Thoracic aorta (tissue), 2 donors: ENCODE results near the gene ARHGAP10. TPM values are rescaled to one million over a fixed set of nuclear protein-coding genes. Genes with fewer than 3 reads are reported as not detected.

Experiments used
- ATAC-seq: fragments of 150-250 bp; one replicate; pipeline ENCODE4 v1.8.0; 2017; ENCODE audit warnings: low read depth; ENCODE audit not compliant: insufficient number of reproducible peaks, low FRiP score
- DNase-seq: peaks from one replicate; pipeline ENCODE4 v3.0.0-alpha.2; 2020; ENCODE audit warnings: low spot score
- H3K27ac ChIP-seq, 2 donors: fragments of 200-600 bp; sonication (generic); 1 replicate in 1 of 2; 2 replicates in 1 of 2; pipeline ENCODE4 v1.5.1; 2016; ENCODE audit warnings: mild to moderate bottlenecking in 2 of 2, moderate library complexity in 2 of 2
- H3K27me3 ChIP-seq: fragments of 200-600 bp; sonication (generic); replicated peaks from 2 replicates; pipeline ENCODE4 v1.6.0; 2016; ENCODE audit warnings: mild to moderate bottlenecking; ENCODE audit not compliant: insufficient read depth
- H3K36me3 ChIP-seq: fragments of 200-600 bp; sonication (generic); one replicate; pipeline ENCODE4 v1.5.1; 2016
- H3K4me1 ChIP-seq, 2 donors: fragments of 200-600 bp; sonication (generic); 1 replicate in 1 of 2; 2 replicates in 1 of 2; pipeline versions ENCODE4 v1.5.1 to v1.6.0; 2016; ENCODE audit warnings: low read depth in 2 of 2, mild to moderate bottlenecking in 1 of 2; ENCODE audit not compliant: control insufficient read depth in 1 of 2
- H3K4me3 ChIP-seq: fragments of 200-600 bp; sonication (generic); 2 replicates; pipeline ENCODE4 v1.5.1; 2016; ENCODE audit warnings: mild to moderate bottlenecking
- H3K9me3 ChIP-seq: fragments of 200-600 bp; sonication (generic); 2 replicates; pipeline ENCODE4 v1.5.1; 2016
- CTCF ChIP-seq: fragments of 200-600 bp; sonication (generic); IDR thresholded peaks from one replicate; pipeline ENCODE4 v1.5.1; 2019; ENCODE audit warnings: antibody characterized with exemption
- total RNA-seq, 2 donors: library from RNA; depleted of rRNA; stranded (reverse); fragments of >200 nt; gene quantifications; one replicate each; pipeline versions ENCODE4 v1.1.0 to v1.2.3, GENCODE V29; 2016

The ARHGAP10 gene
- total RNA-seq, 2 donors from 2014 or later: 195 to 211 TPM

DNA sequence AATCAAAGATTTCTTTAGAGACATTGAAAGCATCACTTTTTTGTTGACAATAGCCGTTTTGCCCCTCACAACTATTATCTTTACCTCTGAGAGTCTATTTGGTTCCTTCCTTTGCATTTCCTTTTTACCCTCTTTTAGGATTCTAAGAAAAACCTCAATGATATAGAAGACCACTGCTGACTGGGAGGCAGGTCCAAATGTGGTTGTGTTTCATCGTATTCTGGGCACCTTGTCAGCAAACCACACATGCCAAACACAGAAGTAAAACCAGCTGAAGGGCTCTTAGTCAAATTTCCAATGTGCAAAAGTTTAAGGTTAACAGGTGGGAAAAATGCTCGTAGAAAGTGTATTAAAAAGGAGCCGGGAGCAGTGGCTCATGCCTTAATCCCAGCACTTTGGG, 42.8 kb upstream of the ARHGAP10 start:
- H3K4me3 ChIP-seq: no peak overlapping the region
- ATAC-seq: no peak
- H3K27me3 ChIP-seq: no peaks in the 10 kb centered on the region
- no peak overlapping the region for H3K27ac ChIP-seq
- H3K36me3 ChIP-seq: no peaks in the 10 kb centered on the region
- DNase-seq: no peak
- no peaks in the 10 kb centered on the region for H3K4me1 ChIP-seq
- TF ChIP-seq CTCF: no peak
- no peaks in the 10 kb centered on the region for H3K9me3 ChIP-seq

DNA sequence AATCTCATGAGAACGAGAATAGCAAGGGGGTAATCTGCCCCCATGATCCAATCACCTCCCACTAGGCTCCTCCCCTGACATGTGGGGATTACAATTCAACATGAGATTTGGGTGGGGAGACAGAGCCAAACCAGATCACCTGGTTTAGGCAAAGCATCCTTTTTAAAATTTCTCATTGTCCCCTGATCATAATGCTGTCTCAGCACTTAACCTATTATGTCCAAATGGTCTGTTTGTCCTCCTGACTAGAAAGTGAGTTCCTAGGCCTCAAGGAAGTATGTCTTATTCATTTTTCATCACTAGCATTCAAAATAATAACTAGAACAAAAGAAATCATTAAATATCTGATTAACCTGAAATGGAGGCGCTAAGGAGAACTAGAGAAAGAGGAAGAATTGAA, 40.1 kb upstream of the ARHGAP10 start:
- no peak overlapping the region for H3K4me3 ChIP-seq
- H3K27ac ChIP-seq: no peak overlapping the region
- no peaks in the 10 kb centered on the region for H3K4me1 ChIP-seq
- DNase-seq (no peak), ATAC-seq (no peak)
- no peaks in the 10 kb centered on the region for H3K27me3 ChIP-seq
- no peaks in the 10 kb centered on the region for H3K9me3 ChIP-seq
- H3K36me3 ChIP-seq: no peaks in the 10 kb centered on the region
- no peak for TF ChIP-seq CTCF

GRCh38 chr4:147693218-147693617, 38.7 kb upstream of the ARHGAP10 start:
- ATAC-seq (no peak), DNase-seq (no peak)
- no peaks in the 10 kb centered on the region for H3K36me3 ChIP-seq
- no peaks in the 10 kb centered on the region for H3K4me1 ChIP-seq
- no peaks in the 10 kb centered on the region for H3K27me3 ChIP-seq
- H3K27ac ChIP-seq: no peak overlapping the region
- no peak overlapping the region for H3K4me3 ChIP-seq
- H3K9me3 ChIP-seq: no peaks in the 10 kb centered on the region
- TF ChIP-seq CTCF: no peak

GRCh38 chr4:147696866-147697265, 35.0 kb upstream of the ARHGAP10 start:
- no peak for DNase-seq
- Histone ChIP-seq H3K4me1 (no peaks in the 10 kb centered on the region), H3K4me3 (no peak overlapping the region), H3K9me3 (peaks cover 5% of the 10 kb centered on the region), H3K27ac (no peak overlapping the region), H3K36me3 (no peaks in the 10 kb centered on the region), H3K27me3 (no peaks in the 10 kb centered on the region)
- ATAC-seq: no peak
- no peak for TF ChIP-seq CTCF

- no peaks in the 10 kb centered on the region for H3K27me3 ChIP-seq
- H3K27ac ChIP-seq: no peak overlapping the region
- ATAC-seq (no peak), DNase-seq (no peak)
- peaks cover 5% of the 10 kb centered on the region for H3K9me3 ChIP-seq
- peaks cover 0 to 3% of the 10 kb centered on the region in 2 donors for H3K4me1 ChIP-seq
- no peak overlapping the region for H3K4me3 ChIP-seq
- TF ChIP-seq CTCF: no peak
- no peaks in the 10 kb centered on the region for H3K36me3 ChIP-seq
Observed at GRCh38 chr4:147704846-147705245, 27.0 kb upstream of the ARHGAP10 start.
